Esophagus muscularis mucosa (tissue), 4 donors: ENCODE results near the gene PNMA8C.

Source experiments
- CTCF ChIP-seq, 3 experiments: fragments of 200-600 bp in 2 of 3; fragments of 450-650 bp in 1 of 3; sonication (generic) in 2 of 3; IDR thresholded peaks; one replicate each; pipeline ENCODE4 v1.5.1; 2017 to 2019; ENCODE audit warnings: antibody characterized with exemption in 3 of 3, mild to moderate bottlenecking in 2 of 3, moderate library complexity in 1 of 3
- EP300 ChIP-seq: sonication (generic); formaldehyde crosslinking; IDR thresholded peaks from one replicate; pipeline ENCODE4 v1.6.1; 2017; ENCODE audit warnings: antibody characterized with exemption
- POLR2A ChIP-seq: fragments of 450-650 bp; IDR thresholded peaks from one replicate; pipeline ENCODE4 v1.6.1; 2017; ENCODE audit warnings: antibody characterized with exemption, moderate library complexity, mild to moderate bottlenecking, low read depth
- POLR2AphosphoS5 ChIP-seq, 2 donors: sonication (generic); formaldehyde crosslinking; IDR thresholded peaks; one replicate each; pipeline ENCODE4 v1.6.1; 2017; ENCODE audit warnings: antibody characterized with exemption in 2 of 2

- TF ChIP-seq POLR2AphosphoS5 (IDR thresholded peaks at IDR 0.05), result no peak
- no peak for TF ChIP-seq CTCF (IDR thresholded peaks at IDR 0.05)
- TF ChIP-seq POLR2A, result no peak
- no peak for TF ChIP-seq EP300
Measured at GRCh38 chr19:46463516-46463915, 34.8 kb upstream of the PNMA8C start.
